Islet of Langerhans (tissue), 1 donor: ENCODE results near the gene MIOX.

Experiments used
- FAIRE-seq: peaks from one replicate; lab custom pipeline; 2011; peaks lifted over from hg19 to GRCh38; lab: Jason Lieb, UNC

Gene MIOX

DNA sequence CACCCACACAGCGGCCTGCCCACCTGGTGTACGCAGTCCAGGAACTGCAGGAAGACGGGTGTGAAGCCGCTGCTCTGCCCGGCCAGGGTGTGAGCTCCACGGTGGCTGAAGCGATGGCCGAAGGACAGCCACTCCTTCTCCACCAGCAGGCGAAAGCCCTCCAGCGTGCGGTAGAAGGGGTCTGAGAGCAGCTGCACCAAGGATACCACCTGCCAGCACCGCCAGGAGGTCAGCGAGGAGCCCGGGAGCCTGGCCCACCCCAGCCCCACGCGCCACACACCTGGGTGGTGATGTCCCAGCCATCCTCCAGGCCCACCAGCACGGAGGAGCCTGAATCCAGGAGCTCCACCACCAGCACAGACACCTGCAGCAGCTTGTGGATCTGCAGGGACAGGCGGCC lies 31.5 kb upstream of the MIOX start:
- no peak for FAIRE-seq

DNA sequence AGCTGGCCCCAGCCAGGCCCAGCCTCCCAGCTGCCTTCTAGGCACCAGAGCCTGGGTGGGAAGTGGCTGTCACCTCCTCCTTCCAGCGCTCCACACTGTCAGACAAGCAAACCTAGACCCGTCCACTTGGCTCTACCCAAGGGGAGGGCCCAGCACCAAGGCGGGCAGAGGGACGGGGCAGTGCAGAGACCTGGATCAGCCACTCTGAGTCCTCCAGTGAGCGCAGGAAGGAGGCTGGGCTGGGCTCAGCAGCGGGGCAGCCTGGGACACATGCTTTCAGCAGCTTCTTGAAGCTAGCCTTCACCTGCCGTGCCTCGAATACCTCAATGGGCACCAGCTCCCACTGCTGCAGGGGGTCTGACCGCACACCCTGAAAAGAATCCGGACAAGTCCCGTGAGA lies 30.6 kb upstream of the MIOX start:
- no peak for FAIRE-seq

GRCh38 chr22:50456466-50457234 lies 30.0 kb upstream of the MIOX start:
- no peak for FAIRE-seq

GRCh38 chr22:50459016-50459415 lies 27.6 kb upstream of the MIOX start:
- FAIRE-seq: no peak

DNA sequence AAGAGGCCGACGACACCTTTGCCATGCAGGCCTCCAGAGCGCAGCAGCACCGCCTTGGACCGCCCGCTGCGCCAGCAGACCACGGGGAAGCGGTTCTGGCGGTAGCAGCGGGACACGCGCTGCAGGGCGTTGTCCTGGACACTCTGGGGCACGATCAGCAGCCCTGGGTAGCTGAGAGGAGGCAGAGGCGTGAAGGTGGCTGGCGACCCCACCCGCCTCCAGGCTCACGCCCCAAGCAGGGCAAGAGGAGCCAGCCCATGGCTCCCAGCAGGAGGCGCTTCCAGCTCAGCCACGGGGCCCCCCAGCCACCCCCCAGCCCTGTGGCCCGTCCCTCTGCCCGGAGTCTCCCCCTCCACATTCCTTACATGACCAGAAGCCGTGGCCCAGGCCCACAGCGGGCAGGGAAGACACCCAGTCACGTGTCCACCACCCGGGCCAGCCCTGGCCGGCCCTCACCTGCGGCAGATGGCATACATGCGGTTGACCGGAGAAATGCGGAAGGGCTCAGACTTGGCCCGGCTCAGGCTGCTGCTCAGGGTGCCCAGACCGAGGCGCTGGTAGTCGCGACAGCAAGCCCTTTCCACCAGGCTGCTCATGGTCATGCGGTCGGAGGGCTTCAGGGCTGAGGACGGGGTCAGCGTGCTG lies 27.0 kb upstream of the MIOX start:
- no peak for FAIRE-seq

GRCh38 chr22:50460938-50461337 lies 25.7 kb upstream of the MIOX start:
- no peak for FAIRE-seq

DNA sequence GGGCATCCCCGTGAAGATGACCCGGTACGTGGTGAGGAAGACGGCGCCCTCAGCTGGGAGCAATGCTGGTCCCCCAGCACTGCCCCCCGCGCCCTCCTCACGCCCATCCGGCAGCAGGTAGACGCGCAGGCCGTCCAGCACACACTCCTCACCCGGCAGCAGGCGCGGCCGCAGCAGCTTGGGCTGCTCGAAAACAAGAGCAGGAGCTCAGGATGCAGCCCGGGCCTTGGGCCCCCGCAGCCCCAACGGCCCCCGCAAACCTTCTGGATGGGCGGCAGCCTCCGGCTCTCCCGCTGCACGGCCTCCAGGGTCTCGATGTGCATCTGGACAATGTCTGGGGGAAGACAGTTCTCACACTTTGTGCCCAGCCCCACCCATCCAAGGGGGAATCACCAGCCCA lies 25.1 kb upstream of the MIOX start:
- no peak for FAIRE-seq

- no peak for FAIRE-seq
Observed at GRCh38 chr22:50461979-50462540, 24.6 kb upstream of the MIOX start.

GRCh38 chr22:50463188-50463900 lies 23.3 kb upstream of the MIOX start:
- FAIRE-seq: no peak

- FAIRE-seq: no peak
Observed at GRCh38 chr22:50464451-50464850, 22.2 kb upstream of the MIOX start.

- FAIRE-seq: no peak
Observed at GRCh38 chr22:50465066-50465930, 21.4 kb upstream of the MIOX start.

GRCh38 chr22:50467341-50467740 lies 19.3 kb upstream of the MIOX start:
- no peak for FAIRE-seq

DNA sequence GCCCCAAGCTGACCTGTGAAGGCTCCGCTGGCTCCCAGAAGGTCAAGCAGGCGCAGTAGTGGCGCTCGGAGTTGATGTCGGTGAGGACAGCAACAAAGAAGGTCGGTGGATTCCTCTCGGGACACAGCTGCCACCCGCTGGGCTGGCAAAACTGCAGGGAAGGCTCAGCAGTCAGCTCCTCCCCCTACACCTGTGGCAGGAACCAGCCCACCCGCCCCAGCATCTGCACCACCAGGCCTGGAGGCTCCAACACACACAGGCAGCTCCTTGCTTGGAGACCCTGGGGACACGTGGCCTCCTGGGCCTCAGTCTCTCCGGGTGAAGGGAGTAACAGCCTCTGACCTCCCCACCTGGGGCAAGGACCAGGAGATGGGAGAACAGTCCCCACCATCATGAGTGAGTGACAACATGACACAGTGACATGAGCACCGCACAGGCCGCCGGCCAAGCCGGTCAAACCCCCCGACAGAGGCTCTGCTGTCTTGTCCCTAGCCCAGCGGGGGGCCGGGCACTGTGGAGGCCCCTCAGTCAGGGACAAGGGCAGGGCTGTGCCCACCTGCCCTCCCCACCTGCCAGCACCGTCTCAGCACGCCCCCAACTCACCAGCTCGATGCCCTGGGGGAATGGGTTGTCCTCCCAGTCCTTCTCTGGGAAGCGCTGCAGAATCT lies 18.8 kb upstream of the MIOX start:
- FAIRE-seq: no peak

DNA sequence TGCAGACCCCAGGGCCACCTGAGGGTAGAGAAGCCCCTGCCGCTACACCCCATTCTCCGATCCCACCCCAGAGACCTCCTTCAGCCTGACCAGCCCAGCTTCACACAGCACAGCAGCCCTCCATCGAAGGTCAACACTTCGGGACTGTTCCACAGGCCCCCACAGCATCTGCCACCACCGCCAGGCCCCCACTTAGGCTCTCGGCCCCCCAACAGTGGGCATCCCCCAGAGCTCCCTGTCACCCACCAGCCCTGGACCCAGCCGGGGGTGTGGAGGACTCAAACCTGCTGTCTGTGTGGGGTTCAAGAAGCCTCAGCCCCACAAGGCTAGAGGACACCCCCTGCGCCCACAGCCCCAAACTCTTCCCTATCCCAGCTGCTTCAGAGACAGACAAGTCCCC lies 18.0 kb upstream of the MIOX start:
- no peak for FAIRE-seq

DNA sequence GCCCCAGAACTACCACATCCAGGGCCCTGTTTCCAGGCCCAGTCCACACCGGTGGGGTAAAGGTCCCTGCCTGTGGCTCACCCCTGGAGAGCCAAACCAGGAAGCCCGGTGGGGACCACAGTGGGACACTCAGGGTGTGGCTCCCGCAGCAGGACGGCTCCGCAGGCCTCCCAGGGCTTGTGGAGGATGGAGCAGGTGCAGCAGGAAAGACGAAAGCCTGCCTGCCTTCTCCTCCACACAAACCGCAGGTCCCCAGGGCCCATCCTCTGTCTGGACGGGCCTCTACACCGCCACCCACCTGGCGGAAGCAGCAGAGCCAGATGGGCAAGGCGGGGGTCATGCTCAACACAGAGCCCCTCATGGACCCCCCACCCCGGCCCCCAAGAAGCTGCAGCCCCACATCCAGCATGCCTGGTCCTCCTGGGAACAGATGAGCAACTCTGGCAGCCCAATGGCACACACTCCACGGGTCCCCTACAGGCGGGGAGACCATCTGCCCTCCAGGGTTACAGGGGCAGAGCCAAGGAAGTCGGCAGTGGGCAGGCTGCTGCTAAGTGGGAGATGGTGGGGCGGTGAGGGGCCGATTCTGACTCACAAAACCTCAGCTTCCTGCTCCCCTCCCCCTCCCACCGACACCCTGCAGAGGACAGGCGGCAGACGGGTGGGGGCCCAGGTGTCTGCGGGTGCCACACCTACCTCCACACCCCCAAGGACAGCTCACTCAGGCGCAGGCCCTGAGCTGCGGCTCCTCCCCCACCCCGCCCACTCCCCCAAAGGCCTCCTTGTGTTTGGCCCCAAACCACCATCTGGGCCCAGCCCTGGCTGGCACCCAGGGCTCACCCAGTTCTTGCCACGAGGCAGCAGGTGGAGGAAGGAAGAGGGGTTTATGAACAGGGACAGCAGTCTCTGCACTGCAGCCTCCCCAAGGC lies 17.0 kb upstream of the MIOX start:
- no peak for FAIRE-seq

- FAIRE-seq: no peak
Observed at GRCh38 chr22:50470491-50470890, 16.2 kb upstream of the MIOX start.

DNA sequence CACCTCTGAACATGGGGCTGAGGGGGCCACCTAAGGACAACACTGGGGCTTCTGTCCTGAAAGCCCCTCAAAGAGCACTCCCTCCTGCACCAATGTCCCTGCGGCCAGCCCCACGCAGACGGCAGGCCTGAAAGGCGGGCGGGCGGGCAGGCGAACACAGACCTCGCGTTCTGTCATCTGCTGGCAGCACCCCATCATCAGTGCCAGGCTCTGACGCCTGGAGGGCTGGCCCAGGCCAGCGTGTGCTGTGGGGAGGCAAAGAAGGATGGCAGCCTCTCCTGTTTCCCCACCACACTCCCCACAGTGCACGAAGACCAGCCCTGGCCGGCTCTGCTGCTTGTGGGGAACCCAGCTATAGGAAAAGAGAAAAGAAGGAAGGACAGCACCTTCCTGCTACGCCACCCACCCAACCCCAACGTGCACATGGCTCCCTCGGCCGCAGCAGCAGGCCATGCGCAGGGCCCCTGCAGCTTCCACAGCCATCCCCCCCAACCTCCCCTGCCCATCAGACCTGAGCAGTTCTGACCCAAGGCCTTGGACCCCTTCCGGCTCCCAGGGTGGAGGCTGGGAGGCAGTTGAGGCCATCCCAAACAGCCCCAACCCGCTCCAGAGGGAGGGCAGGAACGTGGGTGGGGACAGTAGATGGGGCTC lies 15.3 kb upstream of the MIOX start:
- no peak for FAIRE-seq

DNA sequence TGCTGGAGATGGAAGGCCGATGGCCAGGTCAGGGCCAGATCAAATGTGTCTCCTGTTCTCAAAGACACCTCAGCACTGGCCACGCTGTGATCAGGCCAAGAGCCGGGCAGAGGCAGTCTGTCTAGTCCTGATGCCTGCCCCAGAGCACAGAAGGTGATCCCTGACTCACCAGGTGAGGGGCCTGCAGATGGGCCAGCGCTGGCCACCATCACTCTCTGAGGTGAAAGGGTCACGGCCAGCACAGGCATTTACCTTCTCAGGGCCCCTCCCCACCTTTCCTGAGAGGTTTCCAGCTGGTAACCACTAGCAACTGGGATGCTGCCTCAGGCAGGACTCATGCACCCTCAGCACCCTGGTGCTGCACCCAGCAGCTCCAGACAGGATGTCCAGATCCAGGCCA lies 14.7 kb upstream of the MIOX start:
- FAIRE-seq: no peak

- FAIRE-seq: no peak
Observed at GRCh38 chr22:50473088-50473487, 13.6 kb upstream of the MIOX start.
